HEK293 (cell line): ENCODE measurements around the gene TRAPPC2.

Experiments
- CTCF ChIA-PET: fragments of 350-600 bp; formaldehyde crosslinking; extraction: SDS; loops from one replicate; lab custom pipeline; 2021; ENCODE audit warnings: antibody characterized with exemption; lab: Yijun Ruan, JAX
- POLR2A ChIA-PET: fragments of 300-600 bp; formaldehyde crosslinking; extraction: SDS; loops from one replicate; lab custom pipeline; 2020; ENCODE audit warnings: antibody characterized with exemption, inconsistent platforms; lab: Yijun Ruan, JAX
- H3K27ac ChIP-seq: fragments of 200-500 bp; sonication (Bioruptor generic); 2 replicates; pipeline ENCODE4 v1.5.1; 2014; ENCODE audit warnings: low read depth, low read length, control low read depth, inconsistent platforms; ENCODE audit errors: extremely low read depth
- H3K36me3 ChIP-seq, 2 experiments: fragments of 200-500 bp in 1 of 2; sonication (Bioruptor generic) in 1 of 2; 1 replicate in 1 of 2; 2 replicates in 1 of 2; pipeline ENCODE4 v1.5.1; 2014 to 2017; ENCODE audit warnings: inconsistent platforms in 2 of 2, low read length in 2 of 2; ENCODE audit not compliant: control insufficient read depth in 2 of 2, insufficient read depth in 1 of 2
- H3K4me1 ChIP-seq: fragments of 200-500 bp; sonication (Bioruptor generic); 2 replicates; pipeline ENCODE4 v1.5.1; 2014; ENCODE audit warnings: mild to moderate bottlenecking, low read length, inconsistent platforms; ENCODE audit not compliant: control insufficient read depth, insufficient read depth
- H3K4me3 ChIP-seq: 2 replicates; pipeline ENCODE4 v1.5.1; 2011; ENCODE audit warnings: low read depth, mild to moderate bottlenecking, control low read depth, low read length, moderate library complexity
- H3K9me3 ChIP-seq: fragments of 200-500 bp; sonication (Bioruptor generic); 2 replicates; pipeline ENCODE4 v1.5.1; 2014; ENCODE audit warnings: low read depth, low read length, inconsistent platforms; ENCODE audit not compliant: control insufficient read depth, insufficient read depth
- BCL11A ChIP-seq: fragments of 450-650 bp; formaldehyde crosslinking; IDR thresholded peaks from 2 replicates; pipeline ENCODE4 v1.5.1; 2016; ENCODE audit warnings: low read depth, missing biosample characterization, missing genetic modification characterization
- HOXC10 ChIP-seq: sonication (generic); formaldehyde crosslinking; IDR thresholded peaks from 2 replicates; pipeline ENCODE4 v1.8.1; 2023; ENCODE audit warnings: mild to moderate bottlenecking, missing genetic modification reagents
- HOXD13 ChIP-seq: sonication (generic); formaldehyde crosslinking; IDR thresholded peaks from 2 replicates; pipeline ENCODE4 v1.8.0; 2022; ENCODE audit warnings: missing genetic modification reagents, borderline replicate concordance
- MEIS1 ChIP-seq: sonication (generic); formaldehyde crosslinking; IDR thresholded peaks from 2 replicates; pipeline ENCODE4 v1.8.1; 2022; ENCODE audit warnings: missing genetic modification reagents, mild to moderate bottlenecking, borderline replicate concordance
- ZBTB11 ChIP-seq: fragments of 450-650 bp; formaldehyde crosslinking; conservative IDR thresholded peaks from 2 replicates; pipeline ENCODE4 v1.5.1; 2016; ENCODE audit warnings: low read depth, missing biosample characterization, missing genetic modification characterization
- ZBTB20 ChIP-seq: fragments of 450-650 bp; formaldehyde crosslinking; IDR thresholded peaks from 2 replicates; pipeline ENCODE4 v1.5.1; 2016; ENCODE audit warnings: missing biosample characterization, missing genetic modification characterization
- ZBTB44 ChIP-seq: fragments of 450-650 bp; IDR thresholded peaks from 2 replicates; pipeline ENCODE4 v1.5.1; 2018; ENCODE audit warnings: missing biosample characterization, mild to moderate bottlenecking, missing genetic modification characterization
- ZNF114 ChIP-seq: fragments of 450-650 bp; formaldehyde crosslinking; IDR thresholded peaks from 2 replicates; pipeline ENCODE4 v1.5.0; 2017; ENCODE audit warnings: missing biosample characterization, missing genetic modification characterization
- ZNF132 ChIP-seq: fragments of 450-650 bp; formaldehyde crosslinking; IDR thresholded peaks from 2 replicates; pipeline ENCODE4 v1.5.1; 2017; ENCODE audit warnings: missing biosample characterization, missing genetic modification characterization, borderline replicate concordance
- ZNF169 ChIP-seq: fragments of 450-650 bp; formaldehyde crosslinking; IDR thresholded peaks from 2 replicates; pipeline ENCODE4 v1.5.1; 2016; ENCODE audit warnings: missing biosample characterization, missing genetic modification characterization
- ZNF175 ChIP-seq: fragments of 450-650 bp; formaldehyde crosslinking; IDR thresholded peaks from 2 replicates; pipeline ENCODE4 v1.5.1; 2016; ENCODE audit warnings: missing biosample characterization, missing genetic modification characterization
- ZNF2 ChIP-seq: fragments of 450-650 bp; formaldehyde crosslinking; IDR thresholded peaks from 2 replicates; pipeline ENCODE4 v1.5.1; 2016; ENCODE audit warnings: missing biosample characterization, missing genetic modification characterization
- ZNF223 ChIP-seq: fragments of 450-650 bp; formaldehyde crosslinking; IDR thresholded peaks from 2 replicates; pipeline ENCODE4 v1.5.1; 2016; ENCODE audit warnings: missing biosample characterization, missing genetic modification characterization
- ZNF501 ChIP-seq: fragments of 450-650 bp; formaldehyde crosslinking; IDR thresholded peaks from 2 replicates; pipeline ENCODE4 v1.5.1; 2016; ENCODE audit warnings: missing biosample characterization, missing genetic modification characterization
- ZNF510 ChIP-seq: fragments of 450-650 bp; formaldehyde crosslinking; IDR thresholded peaks from 2 replicates; pipeline ENCODE4 v1.5.1; 2018; ENCODE audit warnings: mild to moderate bottlenecking, missing genetic modification characterization, missing biosample characterization; ENCODE audit not compliant: insufficient replicate concordance
- ZNF555 ChIP-seq: fragments of 450-650 bp; formaldehyde crosslinking; conservative IDR thresholded peaks from 2 replicates; pipeline ENCODE4 v1.5.1; 2017; ENCODE audit warnings: missing biosample characterization, mild to moderate bottlenecking, missing genetic modification characterization, inconsistent platforms
- ZNF600 ChIP-seq: fragments of 450-650 bp; formaldehyde crosslinking; IDR thresholded peaks from 2 replicates; pipeline ENCODE4 v1.5.1; 2016; ENCODE audit warnings: missing biosample characterization, missing genetic modification characterization
- ZNF704 ChIP-seq: fragments of 450-650 bp; formaldehyde crosslinking; IDR thresholded peaks from 2 replicates; pipeline ENCODE4 v1.5.1; 2016; ENCODE audit warnings: missing biosample characterization, missing genetic modification characterization
- ZNF747 ChIP-seq: fragments of 450-650 bp; formaldehyde crosslinking; IDR thresholded peaks from 2 replicates; pipeline ENCODE4 v1.5.1; 2016; ENCODE audit warnings: missing biosample characterization, missing genetic modification characterization
- ZNF791 ChIP-seq: fragments of 450-650 bp; formaldehyde crosslinking; IDR thresholded peaks from 2 replicates; pipeline ENCODE4 v1.5.1; 2016; ENCODE audit warnings: missing biosample characterization, missing genetic modification characterization
- ZNF830 ChIP-seq: fragments of 450-650 bp; IDR thresholded peaks from 2 replicates; pipeline ENCODE4 v1.5.0; 2018; ENCODE audit warnings: missing biosample characterization, missing genetic modification characterization, low read depth, mild to moderate bottlenecking, moderate library complexity
- ZNF837 ChIP-seq: fragments of 450-650 bp; formaldehyde crosslinking; IDR thresholded peaks from 2 replicates; pipeline ENCODE4 v1.5.1; 2016; ENCODE audit warnings: missing biosample characterization, missing genetic modification characterization

Gene TRAPPC2

GRCh38 chrX:13666836-13667235, 67.6 kb downstream of the TRAPPC2 start:
- peaks cover 22% of the 10 kb centered on the region for H3K4me1 ChIP-seq
- H3K36me3 ChIP-seq: peaks cover 0 to 16% of the 10 kb centered on the region in 2 experiments; a peak in 1 of 3 replicates
- no peak overlapping the region; the same call in 1 of the 2 replicates for H3K27ac ChIP-seq
- ChIA-PET CTCF (interaction anchor here (0.6 to 0.8 kb wide), 2 partner anchors 11 to 27 kb away, joined by 3 to 4 read pairs; no protein-coding TSS in a partner anchor), POLR2A (interaction anchor here (1.5 kb wide), 1 partner anchor 20 kb away, joined by 4 read pairs; no protein-coding TSS in a partner anchor)
- no peak overlapping the region for H3K4me3 ChIP-seq
- TF ChIP-seq HOXC10 (CRISPR knock-in tag): no peak
- TF ChIP-seq ZBTB20 (tag by site-specific recombination): 0 out of 2 replicates have a peak, but pooled peaks have one; percentile 6
- H3K9me3 ChIP-seq: no peaks in the 10 kb centered on the region

- Histone ChIP-seq H3K9me3 (no peaks in the 10 kb centered on the region), H3K4me3 (no peak overlapping the region), H3K27ac (no peak overlapping the region), H3K4me1 (peaks cover 15% of the 10 kb centered on the region), H3K36me3 (peaks cover 9 to 25% of the 10 kb centered on the region in 2 experiments)
- POLR2A ChIA-PET: no interaction called here
- CTCF ChIA-PET: interaction anchor here (1.2 kb wide), 1 partner anchor 14 kb away, joined by 3 read pairs; no protein-coding TSS in a partner anchor
- TF ChIP-seq ZNF223 (no peak), ZNF704 (tag by site-specific recombination) (no peak), ZNF747 (no peak), ZNF501 (tag by site-specific recombination) (no peak), ZNF830 (tag by site-specific recombination) (no peak), HOXD13 (CRISPR knock-in tag) (no peak), ZNF114 (tag by site-specific recombination) (no peak), ZNF600 (tag by site-specific recombination) (no peak), ZNF175 (no peak), ZBTB11 (tag by site-specific recombination) (no peak), BCL11A (tag by site-specific recombination) (no peak), ZNF791 (tag by site-specific recombination) (no peak), ZNF837 (tag by site-specific recombination) (no peak), ZNF555 (tag by site-specific recombination) (no peak), MEIS1 (CRISPR knock-in tag) (no peak), ZNF132 (no peak), ZBTB44 (tag by site-specific recombination) (no peak), ZNF169 (tag by site-specific recombination) (no peak), ZNF2 (no peak), ZNF510 (no peak)
- TF ChIP-seq, all 188 proteins: peak for 0
Observed at GRCh38 chrX:13664020-13664419, 70.4 kb downstream of the TRAPPC2 start.
